ENCODE results near the gene GSDME.

- TF ChIP-seq EZH2 (IDR thresholded peaks at IDR 0.05; ENCODE audit: insufficient read depth, low read length), result no peak
- TF ChIP-seq, protein P1, sequence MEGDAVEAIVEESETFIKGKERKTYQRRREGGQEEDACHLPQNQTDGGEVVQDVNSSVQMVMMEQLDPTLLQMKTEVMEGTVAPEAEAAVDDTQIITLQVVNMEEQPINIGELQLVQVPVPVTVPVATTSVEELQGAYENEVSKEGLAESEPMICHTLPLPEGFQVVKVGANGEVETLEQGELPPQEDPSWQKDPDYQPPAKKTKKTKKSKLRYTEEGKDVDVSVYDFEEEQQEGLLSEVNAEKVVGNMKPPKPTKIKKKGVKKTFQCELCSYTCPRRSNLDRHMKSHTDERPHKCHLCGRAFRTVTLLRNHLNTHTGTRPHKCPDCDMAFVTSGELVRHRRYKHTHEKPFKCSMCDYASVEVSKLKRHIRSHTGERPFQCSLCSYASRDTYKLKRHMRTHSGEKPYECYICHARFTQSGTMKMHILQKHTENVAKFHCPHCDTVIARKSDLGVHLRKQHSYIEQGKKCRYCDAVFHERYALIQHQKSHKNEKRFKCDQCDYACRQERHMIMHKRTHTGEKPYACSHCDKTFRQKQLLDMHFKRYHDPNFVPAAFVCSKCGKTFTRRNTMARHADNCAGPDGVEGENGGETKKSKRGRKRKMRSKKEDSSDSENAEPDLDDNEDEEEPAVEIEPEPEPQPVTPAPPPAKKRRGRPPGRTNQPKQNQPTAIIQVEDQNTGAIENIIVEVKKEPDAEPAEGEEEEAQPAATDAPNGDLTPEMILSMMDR (IDR thresholded peaks at IDR 0.05; ENCODE audit: insufficient read depth, low read depth, low read length), result no peak
Observed at GRCh38 chr7:24727154-24728120, 29.8 kb downstream of the GSDME start.

All from astrocyte (in vitro differentiated cells and primary cell).